Hematopoietic multipotent progenitor cell treated with erythropoietin and hydrocortisone succinate and interleukin-3 and kit ligand, for 8 days (in vitro differentiated cells): ENCODE data around the gene DOCK10.

Experiments
- DNase-seq: peaks from one replicate; pipeline ENCODE4 v3.0.0-alpha.2; 2015

DOCK10 gene

GRCh38 chr2:225040856-225041206, 1.4 kb downstream of the DOCK10 start:
- peak; percentile 68 for DNase-seq

GRCh38 chr2:225040142-225040541, 2.1 kb downstream of the DOCK10 start:
- no peak for DNase-seq

- DNase-seq = no peak
Observed at GRCh38 chr2:225038231-225038523, 4.1 kb downstream of the DOCK10 start.

GRCh38 chr2:225037415-225038230, 4.6 kb downstream of the DOCK10 start:
- DNase-seq = no peak

- DNase-seq = no peak
Observed at GRCh38 chr2:225036431-225036830, 5.8 kb downstream of the DOCK10 start.

- no peak for DNase-seq
Observed at GRCh38 chr2:225033440-225034318, 8.6 kb downstream of the DOCK10 start.

GRCh38 chr2:225032246-225032645, 10.0 kb downstream of the DOCK10 start:
- DNase-seq = no peak

- DNase-seq = no peak
Observed at GRCh38 chr2:225031599-225031998, 10.7 kb downstream of the DOCK10 start.

GRCh38 chr2:225030893-225031292, 11.4 kb downstream of the DOCK10 start:
- no peak for DNase-seq

- peak; percentile 8 for DNase-seq
Observed at GRCh38 chr2:225030203-225030602, 12.1 kb downstream of the DOCK10 start.

- no peak for DNase-seq
Observed at GRCh38 chr2:225028572-225028971, 13.7 kb downstream of the DOCK10 start.

- no peak for DNase-seq
Observed at GRCh38 chr2:225027061-225027762, 15.1 kb downstream of the DOCK10 start.

- DNase-seq = no peak
Observed at GRCh38 chr2:225025917-225026571, 16.2 kb downstream of the DOCK10 start.

- DNase-seq = no peak
Observed at GRCh38 chr2:225022188-225022587, 20.1 kb downstream of the DOCK10 start.

GRCh38 chr2:225020168-225020849, 22.0 kb downstream of the DOCK10 start:
- no peak for DNase-seq

GRCh38 chr2:225019105-225019504, 23.2 kb downstream of the DOCK10 start:
- DNase-seq = no peak

- no peak for DNase-seq
Observed at GRCh38 chr2:225017713-225018112, 24.6 kb downstream of the DOCK10 start.

- DNase-seq = no peak
Observed at GRCh38 chr2:225017098-225017685, 25.1 kb downstream of the DOCK10 start.

- DNase-seq = no peak
Observed at GRCh38 chr2:225013425-225014365, 28.6 kb downstream of the DOCK10 start.

- DNase-seq = no peak
Observed at GRCh38 chr2:225011585-225011984, 30.7 kb downstream of the DOCK10 start.

- DNase-seq = peak; percentile 30
Observed at GRCh38 chr2:225010804-225011203, 31.5 kb downstream of the DOCK10 start.
